CD14-positive monocyte (primary cell): ENCODE results near the gene KCNN4. TPM values are rescaled to one million over a fixed set of nuclear protein-coding genes. Genes with fewer than 3 reads are reported as not detected.

Source experiments
- DNase-seq, 3 donors: peaks; one replicate each; pipeline ENCODE4 v3.0.0-alpha.2; 2011 to 2022
- H2AFZ ChIP-seq: 2 replicates; pipeline ENCODE4 v1.6.0; 2012; ENCODE audit warnings: mild to moderate bottlenecking, low read depth, low read length, inconsistent platforms; ENCODE audit not compliant: insufficient read depth, poor library complexity, severe bottlenecking
- H3K27ac ChIP-seq, 2 donors: 1 replicate in 1 of 2; 2 replicates in 1 of 2; pipeline ENCODE4 v1.5.1; 2012 to 2013; ENCODE audit warnings: low read length in 2 of 2, control low read depth in 1 of 2, inconsistent platforms in 1 of 2, low read depth in 1 of 2, mild to moderate bottlenecking in 1 of 2
- H3K27me3 ChIP-seq, 2 donors: one replicate each; pipeline versions ENCODE4 v1.6.0 to v1.6.1; 2011 to 2013; ENCODE audit warnings: low read length in 2 of 2; ENCODE audit not compliant: control insufficient read depth in 2 of 2, insufficient read depth in 2 of 2
- H3K36me3 ChIP-seq, 2 donors: replicated peaks in 1 of 2; 1 replicate in 1 of 2; 2 replicates in 1 of 2; pipeline versions ENCODE4 v1.5.1 to v1.6.1; 2012 to 2013; ENCODE audit warnings: low read length in 2 of 2, control low read depth in 1 of 2, inconsistent platforms in 1 of 2, mild to moderate bottlenecking in 1 of 2; ENCODE audit not compliant: insufficient read depth in 2 of 2, control insufficient read depth in 1 of 2
- H3K4me1 ChIP-seq, 2 donors: 1 replicate in 1 of 2; 2 replicates in 1 of 2; pipeline versions ENCODE4 v1.5.1 to v1.6.1; 2012 to 2013; ENCODE audit warnings: low read length in 2 of 2, control low read depth in 1 of 2, inconsistent platforms in 1 of 2, mild to moderate bottlenecking in 1 of 2, moderate library complexity in 1 of 2; ENCODE audit not compliant: insufficient read depth in 2 of 2, control insufficient read depth in 1 of 2
- H3K4me2 ChIP-seq: replicated peaks from 2 replicates; pipeline ENCODE3; 2012; ENCODE audit warnings: low read length, moderate library complexity, mild to moderate bottlenecking; ENCODE audit not compliant: poor library complexity, severe bottlenecking; ENCODE audit errors: extremely low read depth
- H3K4me3 ChIP-seq, 3 experiments: fragments of 200-600 bp in 1 of 3; sonication (generic) in 1 of 3; replicated peaks in 1 of 3; 1 replicate in 2 of 3; 2 replicates in 1 of 3; pipeline ENCODE4 v1.5.1; 2011 to 2013; ENCODE audit warnings: low read length in 3 of 3, mild to moderate bottlenecking in 3 of 3, control low read depth in 2 of 3, low read depth in 2 of 3, inconsistent platforms in 1 of 3, moderate library complexity in 1 of 3
- H3K79me2 ChIP-seq: 2 replicates; pipeline ENCODE4 v1.6.0; 2012; ENCODE audit warnings: mild to moderate bottlenecking, control low read depth, inconsistent platforms, low read length, moderate library complexity; ENCODE audit not compliant: insufficient read depth
- H3K9ac ChIP-seq: 2 replicates; pipeline ENCODE4 v1.6.0; 2017; ENCODE audit warnings: low read length, mild to moderate bottlenecking; ENCODE audit not compliant: insufficient read depth, poor library complexity, severe bottlenecking
- H3K9me3 ChIP-seq, 2 donors: replicated peaks in 1 of 2; 1 replicate in 1 of 2; 2 replicates in 1 of 2; pipeline versions ENCODE4 v1.5.1 to v1.6.1; 2012 to 2013; ENCODE audit warnings: low read length in 2 of 2, control low read depth in 1 of 2; ENCODE audit not compliant: control insufficient read depth in 1 of 2, insufficient read depth in 1 of 2
- H4K20me1 ChIP-seq: 2 replicates; pipeline ENCODE4 v1.6.0; 2012; ENCODE audit warnings: mild to moderate bottlenecking, low read length, control low read depth, moderate library complexity; ENCODE audit not compliant: insufficient read depth
- H3K27ac Mint-ChIP-seq, 7 donors: one replicate each; pipeline ENCODE4 v1.8.0; 2020; ENCODE audit warnings: mild to moderate bottlenecking in 7 of 7, mixed read lengths in 7 of 7, moderate library complexity in 6 of 7, inconsistent platforms in 2 of 7
- H3K27me3 Mint-ChIP-seq, 3 donors: one replicate each; pipeline ENCODE4 v1.8.0; 2021 to 2022; ENCODE audit warnings: low read depth in 3 of 3, mild to moderate bottlenecking in 3 of 3, mixed read lengths in 3 of 3, moderate library complexity in 3 of 3, inconsistent platforms in 1 of 3
- H3K36me3 Mint-ChIP-seq, 2 donors: one replicate each; pipeline ENCODE4 v1.8.0; 2020; ENCODE audit warnings: mixed read lengths in 2 of 2, inconsistent platforms in 1 of 2, mild to moderate bottlenecking in 1 of 2
- H3K4me1 Mint-ChIP-seq: one replicate; pipeline ENCODE4 v1.8.0; 2020; ENCODE audit warnings: mild to moderate bottlenecking, mixed read lengths
- H3K4me3 Mint-ChIP-seq, 2 donors: one replicate each; pipeline ENCODE4 v1.8.0; 2020; ENCODE audit warnings: mild to moderate bottlenecking in 2 of 2, mixed read lengths in 2 of 2, moderate library complexity in 1 of 2
- H3K9me3 Mint-ChIP-seq, 7 donors: one replicate each; pipeline ENCODE4 v1.8.0; 2020 to 2022; ENCODE audit warnings: mixed read lengths in 7 of 7, mild to moderate bottlenecking in 6 of 7, moderate library complexity in 6 of 7, inconsistent platforms in 2 of 7
- CTCF ChIP-seq: fragments of 200-600 bp; IDR thresholded peaks from one replicate; pipeline ENCODE4 v1.8.0; 2022; ENCODE audit warnings: antibody characterized with exemption, mild to moderate bottlenecking
- WGBS: methylation state at CpG from one replicate; pipeline ENCODE4 v1.1.5; 2013; ENCODE audit warnings: missing lambda C conversion rate; ENCODE audit not compliant: insufficient coverage; 5-methylcytosine and 5-hydroxymethylcytosine counted together
- intact Hi-C, 2 donors: fragments of 100-400 bp; cut with micrococcal nuclease; formaldehyde crosslinking; loops; one replicate each; pipeline versions ENCODE4 v1.15.0 to v1.15.1; 2023
- polyA plus RNA-seq, 3 donors: library from polyadenylated mRNA; depleted of rRNA in 1 of 3; unstranded in 2 of 3; stranded (reverse) in 1 of 3; fragments of 300-500 nt in 2 of 3; fragments of >200 nt in 1 of 3; fragmentation: Illumina TruSeq in 2 of 3; gene quantifications; 1 replicate in 2 of 3; 2 replicates in 1 of 3; pipeline ENCODE4 v1.2.3, GENCODE V29; 2012 to 2021

The KCNN4 gene
- polyA plus RNA-seq, 3 donors: 12.9 to 70.4 (median 17.1) TPM

GRCh38 chr19:43798026-43798545 lies 17.3 kb upstream of the KCNN4 start:
- H3K36me3 ChIP-seq: no peaks in the 10 kb centered on the region
- H3K9ac ChIP-seq: peak overlapping the region; percentile 56
- intact Hi-C loops: no loop called here
- H3K27ac ChIP-seq: no peak overlapping the region
- H2AFZ ChIP-seq: peak overlapping the region; percentile 92
- peaks cover 0 to 12% of the 10 kb centered on the region in 2 donors for H3K27me3 ChIP-seq
- no peaks in the 10 kb centered on the region for H3K9me3 ChIP-seq
- H4K20me1 ChIP-seq: no peaks in the 10 kb centered on the region
- peak overlapping the region; percentile 85 to 89 for H3K4me3 Mint-ChIP-seq
- H3K4me2 ChIP-seq: peak overlapping the region; percentile 82
- H3K36me3 Mint-ChIP-seq: peaks cover 3% of the 10 kb centered on the region in 2 donors
- DNase-seq: no peak
- no peak for TF ChIP-seq CTCF
- peak overlapping the region; percentile 38 to 76 (median 51) for H3K4me3 ChIP-seq
- H3K4me1 ChIP-seq: peaks cover 11% of the 10 kb centered on the region in 2 donors
- peaks cover 9 to 51% (median 25%) of the 10 kb centered on the region in 3 donors for H3K27me3 Mint-ChIP-seq
- H3K27ac Mint-ChIP-seq: peak overlapping the region in 1 of 7 donors; percentile 85
- H3K79me2 ChIP-seq: no peaks in the 10 kb centered on the region
- peaks cover 16% of the 10 kb centered on the region for H3K4me1 Mint-ChIP-seq
- 36% methylated on average over 5 of the region's 5 CpGs for WGBS
- peaks cover 0 to 10% (median 2%) of the 10 kb centered on the region in 7 donors for H3K9me3 Mint-ChIP-seq

- H3K27ac Mint-ChIP-seq: no peak overlapping the region
Observed at GRCh38 chr19:43797556-43797955, 16.8 kb upstream of the KCNN4 start.

More at GRCh38 chr19:43797556-43797955, 16.8 kb upstream of the KCNN4 start:
- peaks cover 0 to 15% of the 10 kb centered on the region in 2 donors for H3K27me3 ChIP-seq
- H4K20me1 ChIP-seq: no peaks in the 10 kb centered on the region
- no peak for DNase-seq
- peaks cover 16% of the 10 kb centered on the region for H3K4me1 Mint-ChIP-seq
- no peaks in the 10 kb centered on the region for H3K79me2 ChIP-seq
- H3K27ac ChIP-seq: no peak overlapping the region
- H3K4me2 ChIP-seq: no peak overlapping the region
- H3K27me3 Mint-ChIP-seq: peaks cover 7 to 54% (median 30%) of the 10 kb centered on the region in 3 donors
- no peak overlapping the region for H3K4me3 ChIP-seq
- intact Hi-C loops: no loop called here
- WGBS: 94% methylated on average over 7 of the region's 7 CpGs
- no peak overlapping the region for H2AFZ ChIP-seq
- TF ChIP-seq CTCF: no peak
- peaks cover 0 to 10% (median 2%) of the 10 kb centered on the region in 7 donors for H3K9me3 Mint-ChIP-seq
- H3K36me3 Mint-ChIP-seq: peaks cover 3% of the 10 kb centered on the region in 2 donors
- H3K36me3 ChIP-seq: no peaks in the 10 kb centered on the region
- H3K4me1 ChIP-seq: peaks cover 11% of the 10 kb centered on the region in 2 donors
- H3K4me3 Mint-ChIP-seq: peak overlapping the region in 1 of 2 donors; percentile 85
- no peak overlapping the region for H3K9ac ChIP-seq
- H3K9me3 ChIP-seq: no peaks in the 10 kb centered on the region
